ENCODE results near the gene ZNF487.
"Not testable (repeated sequence)": the region's sequence is repeated elsewhere in the genome, so short reads cannot be mapped to it uniquely, and the experiment has no call there.

ZNF487 gene

DNA sequence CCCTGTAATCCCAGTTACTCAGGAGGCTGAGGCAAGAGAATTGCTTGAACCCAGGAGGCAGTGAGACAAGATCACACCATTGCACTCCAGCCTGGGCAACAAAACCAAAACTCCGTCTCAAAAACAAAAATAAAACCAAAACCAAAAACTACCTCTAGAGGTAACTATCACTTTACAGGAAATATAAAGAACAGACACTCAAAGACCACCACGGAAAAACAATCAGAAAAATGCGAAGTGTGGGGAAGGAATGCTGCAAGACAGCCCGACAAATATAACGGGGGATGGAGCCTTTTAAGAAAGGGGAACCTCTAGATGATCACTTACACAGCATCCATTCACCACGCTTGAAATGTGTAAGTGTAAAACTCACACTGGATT is 32.2 kb upstream of the ZNF487 start:
- no peak for DNase-seq (ENCODE audit: low read depth)

DNA sequence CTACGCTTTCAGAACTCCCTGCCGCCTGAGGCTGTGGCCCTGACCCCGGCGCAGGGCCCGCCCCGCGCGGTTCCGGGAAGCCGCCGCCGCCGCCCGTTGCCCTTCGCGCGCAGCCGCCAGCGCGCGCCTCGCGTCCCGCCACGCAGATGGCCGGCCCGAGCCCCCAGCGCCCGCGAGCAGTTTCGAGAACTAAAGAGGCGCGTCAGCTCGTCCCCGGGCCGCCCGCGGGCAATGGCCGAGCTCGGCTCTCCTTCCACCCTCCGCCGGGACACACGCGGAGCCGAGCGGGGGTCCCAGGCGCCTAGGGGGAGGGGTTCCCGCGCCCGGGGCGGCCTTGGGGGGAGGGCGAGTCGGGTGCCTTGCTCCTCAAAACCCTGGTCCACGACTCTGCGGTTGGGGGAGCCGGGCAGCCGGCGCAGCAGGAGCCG is 29.7 kb upstream of the ZNF487 start:
- DNase-seq (ENCODE audit: low read depth), result no peak

DNA sequence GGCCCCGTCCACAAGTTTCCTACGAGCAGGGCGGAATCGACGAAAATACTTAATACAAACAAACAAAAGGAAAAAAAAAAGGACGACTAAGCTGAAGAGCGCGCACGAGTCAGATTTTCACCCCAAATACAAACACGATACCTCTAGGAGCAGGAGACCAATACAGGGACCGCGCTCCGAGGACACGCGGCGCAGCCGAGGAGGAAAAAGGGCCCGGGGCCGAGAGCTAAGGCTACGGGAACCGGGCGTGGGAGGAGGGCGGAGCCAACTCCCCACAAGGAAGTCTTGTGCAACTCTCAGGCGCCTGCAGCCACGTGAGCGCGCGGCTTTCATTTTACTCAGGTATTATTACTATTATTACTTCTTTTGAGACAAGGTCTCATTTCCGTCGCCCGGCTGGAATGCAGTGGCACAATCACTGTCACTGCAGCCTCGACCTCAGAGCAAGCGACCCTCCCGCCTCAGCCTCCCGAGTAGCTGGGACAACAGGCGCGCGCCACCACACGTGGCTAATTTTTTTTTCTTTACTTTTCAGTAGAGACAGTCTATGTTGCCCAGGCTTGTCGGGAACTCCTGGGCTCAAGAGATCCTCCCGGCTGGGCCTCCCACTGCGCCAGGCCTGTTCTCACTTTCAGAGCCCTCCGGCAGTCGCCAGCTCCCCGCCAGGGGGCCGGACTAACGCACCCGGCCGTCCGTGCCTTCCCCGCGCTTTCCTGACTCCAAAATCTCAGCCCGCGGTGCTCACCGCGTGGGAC is 29.2 kb upstream of the ZNF487 start:
- DNase-seq (ENCODE audit: low read depth), result peak; percentile 68

DNA sequence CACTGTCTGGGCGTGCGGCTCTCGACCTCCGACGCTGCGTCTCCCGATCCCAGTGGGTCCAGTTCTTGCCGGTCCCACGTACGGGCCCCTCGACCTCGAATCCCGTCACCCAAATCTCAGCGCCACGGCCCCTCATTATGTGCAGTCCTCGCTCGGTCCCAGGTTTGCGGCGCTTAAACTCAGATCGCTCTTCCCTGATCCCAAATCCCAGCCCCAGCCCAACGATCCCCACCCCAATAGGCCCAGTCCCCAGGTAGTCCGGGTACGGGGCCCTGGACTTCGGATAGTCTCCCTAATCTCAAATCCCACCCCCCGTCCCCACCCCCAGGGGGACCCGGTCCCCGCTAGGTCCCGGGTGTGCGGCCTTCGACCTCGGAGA is 28.6 kb upstream of the ZNF487 start:
- DNase-seq (ENCODE audit: low read depth), result no peak

DNA sequence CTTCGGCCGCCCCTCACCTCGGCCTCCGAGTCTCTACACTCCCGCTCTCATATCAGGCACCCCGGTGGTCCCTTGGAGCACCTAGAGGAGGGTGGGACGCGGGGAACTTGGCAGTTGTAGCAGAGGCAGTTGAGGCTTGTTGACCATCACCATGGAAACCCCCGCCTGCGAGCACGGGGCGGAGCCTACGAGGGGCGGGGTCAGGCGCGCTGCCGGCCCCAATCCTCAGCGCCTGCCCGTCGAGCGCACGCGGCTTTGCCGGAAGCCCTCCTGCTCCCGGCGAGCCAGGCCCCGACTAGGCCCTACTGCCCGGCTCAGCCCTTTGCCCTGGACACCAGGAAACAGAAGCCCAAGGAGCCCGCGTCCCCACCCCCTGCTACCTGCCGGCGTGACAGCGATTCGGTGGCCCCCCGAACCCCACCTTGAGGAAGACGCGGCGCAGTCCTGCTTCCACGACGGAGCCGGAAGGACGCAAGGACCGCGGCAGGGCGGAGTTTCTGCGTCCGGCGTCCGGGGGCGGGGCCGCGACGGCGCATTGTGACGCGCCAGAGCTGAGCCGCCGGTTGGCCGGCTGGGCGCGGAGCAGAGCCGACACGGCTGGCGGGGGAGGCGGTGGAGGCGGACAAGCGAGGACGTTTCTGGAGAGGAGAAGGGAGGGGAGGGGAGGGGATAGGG is 28.1 kb upstream of the ZNF487 start, which contains the start of gene HNRNPF:
Gene HNRNPF (minus strand): TSS at position 477 of the 675 bp plus-strand sequence. CDS start 21,302 bp downstream, outside the sequence.
- DNase-seq (ENCODE audit: low read depth), result peak; percentile 85

DNA sequence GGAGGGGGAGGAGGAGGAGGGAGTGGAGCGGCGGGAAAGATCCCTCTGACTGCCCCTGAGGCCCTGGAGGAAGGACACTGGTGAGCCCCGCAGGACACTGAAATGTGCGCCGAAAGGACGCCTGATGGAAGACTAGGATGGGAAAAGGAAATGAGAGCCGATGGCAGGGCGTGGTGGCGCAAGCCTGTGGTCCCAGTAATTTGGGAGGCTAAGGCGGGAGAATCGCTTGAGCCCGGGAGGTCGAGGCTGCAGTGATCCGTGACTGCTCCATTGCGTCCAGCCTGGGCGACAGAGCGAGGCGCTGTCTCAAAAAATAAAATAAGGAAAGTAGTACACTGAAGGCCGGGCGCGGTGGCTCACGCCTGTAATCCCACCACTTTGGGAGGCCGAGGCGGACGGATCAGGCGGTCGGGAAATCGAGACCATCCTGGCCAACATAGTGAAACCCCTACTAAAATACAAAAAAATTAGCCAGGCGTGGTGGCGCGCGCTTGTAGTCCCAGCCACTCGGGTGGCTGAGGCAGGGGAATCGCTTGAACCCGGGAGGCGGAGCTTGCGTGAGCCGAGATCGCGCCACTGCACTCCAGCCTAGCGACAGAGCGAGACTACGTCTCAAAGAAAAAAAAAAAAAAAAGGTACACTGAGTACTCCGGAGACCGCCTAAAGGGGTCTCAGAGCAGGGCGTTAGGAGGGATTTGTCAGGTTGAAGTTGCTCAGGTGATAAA is 27.4 kb upstream of the ZNF487 start:
- no peak for DNase-seq (ENCODE audit: low read depth)

DNA sequence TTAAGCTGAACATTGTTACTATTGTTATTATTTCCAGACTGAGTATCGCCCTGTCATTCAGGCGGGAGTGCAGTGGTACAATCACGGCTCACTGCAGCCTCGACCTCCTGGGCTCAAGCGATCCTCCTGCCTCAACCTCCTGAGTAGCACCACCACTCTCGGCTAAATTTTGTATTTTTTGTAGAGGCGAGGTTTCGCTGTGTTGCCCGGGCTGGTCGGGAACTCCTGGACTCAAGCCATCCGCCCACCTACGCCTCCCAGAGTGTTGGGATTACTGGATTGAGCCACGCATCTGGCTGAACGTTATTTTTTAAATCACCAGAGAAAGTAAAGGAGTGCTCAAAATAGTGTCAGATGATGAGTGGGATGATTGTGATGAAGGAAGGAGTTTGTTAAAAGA is 26.6 kb upstream of the ZNF487 start:
- DNase-seq (ENCODE audit: low read depth), result no peak

DNA sequence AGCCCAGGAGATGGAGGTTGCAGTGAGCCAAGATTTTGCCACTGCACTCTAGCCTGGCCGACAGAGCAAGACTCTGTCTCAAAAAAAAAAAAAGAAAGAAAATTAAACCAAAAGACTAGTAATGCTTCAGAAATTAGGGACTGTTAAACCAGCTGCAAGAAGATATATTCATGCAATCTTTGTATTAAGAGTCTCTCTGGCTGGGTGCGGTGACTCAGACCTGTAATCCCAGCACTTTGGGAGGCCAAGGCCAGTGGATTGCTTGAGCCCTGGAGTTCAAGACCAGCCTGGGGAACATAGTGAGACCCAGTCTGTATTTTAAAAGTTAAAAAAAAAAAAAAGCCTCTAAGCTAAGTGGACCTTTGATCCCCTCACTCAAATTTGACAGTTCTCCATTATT is 25.4 kb upstream of the ZNF487 start:
- DNase-seq (ENCODE audit: low read depth), result no peak

DNA sequence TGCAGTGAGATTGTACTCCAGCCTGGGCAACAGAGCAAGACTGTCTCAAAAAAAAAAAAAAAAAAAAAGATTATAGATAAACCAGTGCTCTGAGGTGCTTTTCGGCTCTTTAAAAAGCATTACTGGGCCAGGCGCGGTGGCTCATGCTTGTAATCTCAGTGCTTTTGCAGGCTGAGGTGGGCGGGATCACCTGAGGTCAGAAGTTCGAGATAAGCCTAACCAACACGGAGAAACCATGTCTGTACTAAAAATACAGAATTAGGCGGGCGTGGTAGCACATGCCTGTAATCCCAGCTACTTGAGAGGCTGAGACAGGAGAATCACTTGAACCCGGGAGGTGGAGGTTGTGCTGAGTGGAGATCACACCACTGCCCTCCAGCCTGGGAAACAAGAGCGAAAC is 21.4 kb upstream of the ZNF487 start:
- no peak for DNase-seq (ENCODE audit: low read depth)

DNA sequence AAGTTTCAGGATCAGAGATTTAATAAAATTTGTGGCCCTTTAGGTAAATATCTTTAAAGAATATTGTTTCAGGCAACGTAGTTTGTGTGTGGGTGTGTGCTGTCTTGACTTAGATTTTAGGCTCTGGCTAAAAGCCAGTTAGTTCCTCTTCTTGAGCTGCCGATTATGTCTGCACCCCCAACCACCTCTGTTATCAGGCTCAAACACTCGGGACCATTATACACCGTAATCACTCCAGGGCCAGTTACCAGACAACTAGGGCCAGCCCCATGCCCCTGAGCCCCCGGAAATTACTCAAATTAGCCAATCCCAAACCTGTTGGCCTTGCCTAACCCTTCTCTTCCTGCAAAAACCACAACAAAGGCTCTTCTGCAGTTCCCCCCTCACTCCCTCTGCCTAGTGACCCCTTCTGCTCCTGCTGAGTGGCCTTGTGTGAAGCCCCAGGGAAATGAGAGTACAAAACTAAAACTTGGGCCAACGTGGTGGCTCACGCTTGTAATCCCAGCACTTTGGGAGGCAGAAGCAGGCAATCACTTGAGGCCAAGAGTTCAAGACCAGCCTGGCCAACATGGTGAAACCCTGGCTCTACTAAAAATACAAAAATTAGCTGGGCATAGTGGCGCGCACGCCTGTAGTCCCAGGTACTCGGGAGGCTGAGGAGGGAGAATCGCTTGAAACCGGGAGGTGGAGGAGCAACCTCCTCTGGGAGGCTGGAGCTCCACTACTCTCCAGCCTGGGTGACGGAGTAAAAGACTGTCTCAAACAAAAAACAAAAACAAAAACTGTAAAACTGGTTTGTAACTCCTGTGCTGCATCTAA is 18.8 kb upstream of the ZNF487 start:
- DNase-seq (ENCODE audit: low read depth), result peak; percentile 99

DNA sequence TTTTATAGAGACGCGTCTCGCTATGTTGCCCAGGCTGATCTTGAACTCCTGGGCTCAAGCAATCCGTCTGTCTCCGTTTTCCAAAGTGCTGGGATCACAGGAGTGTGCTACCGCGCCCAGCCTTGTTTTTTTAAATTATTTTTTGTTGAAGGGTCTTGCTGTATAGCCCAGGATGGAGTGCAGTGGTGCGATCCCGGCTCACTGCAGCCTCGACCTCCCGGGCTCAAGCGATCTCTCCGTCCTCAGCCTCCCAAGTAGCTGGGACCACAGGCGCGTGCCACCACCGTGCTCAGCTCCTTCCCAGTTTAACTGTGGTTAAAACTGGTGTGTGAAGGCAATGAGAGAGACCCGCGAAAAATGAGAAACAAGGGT is 16.9 kb upstream of the ZNF487 start:
- DNase-seq (ENCODE audit: low read depth), result no peak

DNA sequence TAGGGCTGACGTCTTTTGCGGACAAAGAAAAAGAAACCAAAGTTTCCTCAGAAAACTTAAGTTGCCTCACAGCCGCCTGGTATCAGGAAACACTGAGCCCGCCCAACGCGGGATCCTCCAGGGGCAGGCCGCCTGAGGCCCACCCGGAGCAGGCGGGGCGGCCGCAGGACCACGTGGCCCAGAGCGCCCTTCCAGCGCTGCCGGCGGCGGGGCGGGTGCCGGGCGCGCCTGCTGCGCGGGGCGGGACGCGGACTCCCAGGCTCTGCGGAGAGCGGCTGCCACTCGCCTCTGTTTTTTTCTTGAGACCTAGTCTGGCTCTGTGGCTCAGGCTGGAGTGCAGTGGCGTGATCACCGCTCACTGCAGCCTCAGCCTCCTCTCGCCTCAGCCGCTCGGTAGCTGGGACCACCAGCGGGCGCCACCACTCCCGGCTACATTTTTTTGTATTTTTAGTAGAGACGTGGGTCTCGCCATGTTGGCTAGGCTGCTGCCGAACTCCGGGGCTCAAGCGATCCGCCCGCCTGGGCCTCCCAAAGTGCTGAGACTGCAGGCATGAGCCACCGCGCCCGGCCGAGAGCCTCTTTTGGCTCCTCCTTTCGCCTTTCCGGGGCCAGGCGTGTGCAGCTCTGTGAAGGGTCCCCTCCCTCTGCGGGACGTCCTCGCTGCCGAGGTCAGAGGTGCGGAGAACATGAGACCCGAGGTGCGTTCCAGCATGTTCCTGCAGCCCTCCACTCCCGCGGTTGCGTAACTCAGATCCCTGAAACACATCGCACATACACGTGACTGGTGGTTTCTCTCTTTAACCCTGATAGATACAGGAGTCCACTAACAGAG is 16.3 kb upstream of the ZNF487 start:
- DNase-seq (ENCODE audit: low read depth), result peak; percentile 62

DNA sequence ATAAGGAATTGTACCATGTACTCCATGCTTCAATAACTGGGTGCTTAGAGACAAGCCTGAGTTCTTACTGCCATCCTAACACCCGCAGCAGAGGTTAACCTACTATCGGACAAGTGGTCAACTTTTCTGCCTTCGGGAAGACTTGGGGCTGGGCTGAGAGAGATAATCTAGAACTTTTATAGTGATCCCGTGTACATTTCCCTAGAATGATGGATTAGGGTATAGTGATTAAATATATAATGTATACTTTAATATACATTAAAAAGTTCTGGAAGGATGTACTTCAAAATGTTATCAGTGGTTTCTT is 15.8 kb upstream of the ZNF487 start:
- no peak for DNase-seq (ENCODE audit: low read depth)

DNA sequence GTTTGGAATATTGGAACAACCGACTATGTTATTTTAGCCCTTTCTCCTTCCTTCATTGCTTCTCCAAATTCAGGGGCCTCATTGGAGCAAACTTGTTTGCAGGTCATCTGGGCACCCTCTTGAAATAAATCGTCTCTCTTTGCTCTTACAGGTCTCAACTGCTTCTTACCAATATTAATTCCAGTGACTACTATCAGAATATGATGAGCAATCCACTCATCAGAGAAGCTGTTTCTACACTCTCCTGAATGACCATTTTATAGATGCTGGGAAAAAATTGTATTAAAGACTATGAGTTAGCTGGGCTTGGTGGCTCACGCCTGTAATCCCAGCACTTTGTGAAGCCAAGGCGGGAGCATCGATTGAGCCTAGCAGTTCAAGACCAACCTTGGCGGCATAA is 15.4 kb upstream of the ZNF487 start:
- no peak for DNase-seq (ENCODE audit: low read depth)

DNA sequence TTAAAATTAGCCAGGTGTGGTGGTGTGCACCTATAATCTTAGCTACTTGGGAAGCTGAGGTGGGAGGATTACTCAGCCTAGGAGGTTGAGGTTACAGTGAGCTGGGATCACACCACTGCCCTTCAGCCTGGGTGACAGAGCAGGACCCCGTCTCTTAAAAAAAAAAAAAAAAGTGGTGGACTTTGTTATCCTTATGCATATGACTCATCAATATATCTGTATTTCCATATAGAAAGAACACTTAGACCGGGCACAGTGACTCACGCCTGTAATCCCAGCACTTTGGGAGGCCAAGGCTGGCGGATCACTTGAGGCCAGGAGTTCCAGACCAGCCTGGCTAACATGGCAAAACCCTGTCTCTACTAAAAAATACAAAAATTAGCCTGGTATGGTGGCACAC is 15.0 kb upstream of the ZNF487 start:
- DNase-seq (ENCODE audit: low read depth), result not testable (repeated sequence)

DNA sequence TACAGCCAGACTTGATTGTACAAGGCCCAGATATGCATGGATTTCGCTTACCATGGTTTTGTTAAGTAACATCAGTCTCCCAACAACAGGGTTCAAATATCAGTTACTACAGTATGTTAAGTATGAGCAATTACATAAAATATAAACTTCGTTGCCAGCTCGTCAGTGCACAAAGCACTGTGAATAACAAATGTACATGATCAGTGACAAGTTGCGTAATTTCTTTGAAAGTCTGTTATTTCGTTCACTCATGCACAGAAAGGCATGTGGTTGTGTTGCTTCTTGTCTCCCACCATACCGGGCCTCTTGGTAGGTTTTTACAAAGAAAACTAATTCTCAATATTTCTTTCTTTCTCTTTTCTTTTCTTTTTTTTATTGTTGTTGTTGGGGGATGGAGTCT is 12.5 kb upstream of the ZNF487 start:
- no peak for DNase-seq (ENCODE audit: low read depth)

DNA sequence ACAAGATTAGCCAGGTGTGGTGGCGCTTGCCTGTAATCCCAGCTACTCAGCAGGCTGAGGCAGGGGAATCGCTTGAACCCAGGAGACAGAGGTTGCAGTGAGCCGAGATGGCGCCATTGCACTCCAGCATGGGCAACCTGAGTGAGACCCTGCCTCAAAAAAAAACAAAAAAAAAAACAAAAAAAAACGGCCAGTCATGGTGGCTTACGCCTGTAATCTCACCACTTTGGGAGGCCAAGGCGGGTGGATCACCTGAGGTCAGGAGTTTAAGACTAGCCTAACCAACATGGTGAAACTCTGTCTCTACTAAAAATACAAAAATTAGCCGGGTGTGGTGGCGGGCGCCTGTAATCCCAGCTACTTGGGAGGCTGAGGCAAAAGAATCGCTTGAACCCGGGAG is 10.4 kb upstream of the ZNF487 start:
- not testable (repeated sequence) for DNase-seq (ENCODE audit: low read depth)

DNA sequence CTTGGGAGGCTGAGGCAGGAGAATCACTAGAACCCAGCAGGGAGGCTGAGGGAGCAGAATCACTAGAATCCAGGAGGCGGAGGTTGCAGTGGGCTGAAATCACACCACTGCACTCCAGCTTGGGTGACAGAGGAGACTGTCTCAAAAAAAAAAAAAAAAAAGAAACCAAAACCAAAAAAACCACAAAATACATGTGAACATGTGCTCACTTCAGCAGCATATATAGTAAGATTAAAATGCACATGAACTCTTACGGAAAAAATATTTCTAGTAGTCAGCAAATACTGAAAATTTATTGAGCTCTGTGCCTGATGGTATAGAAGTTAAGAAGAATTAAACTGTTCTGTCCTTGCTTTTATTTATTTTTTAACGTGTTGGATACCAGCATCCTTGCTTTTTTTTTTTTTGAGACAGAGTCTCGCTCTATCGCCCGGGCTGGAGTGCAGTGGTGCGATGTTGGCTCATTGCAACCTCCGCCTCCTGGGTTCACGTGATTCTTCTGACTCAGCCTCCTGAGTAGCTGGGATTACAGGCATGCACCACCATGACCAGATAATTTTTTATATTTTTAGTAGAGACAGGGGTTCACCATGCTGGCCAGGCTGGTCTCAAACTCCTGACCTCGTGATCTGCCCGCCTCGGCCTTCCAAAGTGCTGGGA is 9.6 kb upstream of the ZNF487 start:
- DNase-seq (ENCODE audit: low read depth), result no peak

DNA sequence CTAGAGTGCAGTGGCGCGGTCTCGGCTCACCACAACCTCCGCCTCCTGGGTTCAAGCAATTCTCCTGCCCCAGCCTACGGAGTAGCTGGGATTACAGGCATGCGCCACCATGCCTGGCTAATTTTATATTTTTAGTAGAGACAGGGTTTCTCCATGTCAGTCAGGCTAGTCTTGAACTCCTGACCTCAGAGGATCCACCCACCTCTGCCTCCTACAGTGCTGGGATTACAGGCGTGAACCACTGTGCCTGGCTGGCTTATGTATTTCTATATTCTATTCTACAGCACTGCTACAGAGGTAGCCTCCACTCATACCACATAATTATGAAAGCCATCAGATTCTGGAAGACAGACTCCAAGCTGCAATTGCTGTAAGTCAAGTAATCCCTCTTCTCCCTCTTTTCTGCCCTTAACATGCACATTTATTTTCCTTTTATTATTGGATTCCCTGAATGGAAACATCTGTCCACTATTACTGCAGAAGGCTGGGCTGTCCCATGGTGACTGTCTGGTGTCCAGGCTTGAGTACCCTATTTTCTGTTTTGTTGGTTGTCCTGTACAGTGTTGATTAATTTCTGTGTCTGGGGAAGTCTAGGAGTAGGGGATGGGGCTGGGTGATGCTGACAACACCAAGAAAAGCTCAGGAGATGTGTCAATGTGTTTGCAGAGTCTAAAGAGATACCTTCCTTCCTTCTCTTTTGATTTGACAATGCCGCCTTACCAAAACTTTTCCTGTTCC is 5.8 kb upstream of the ZNF487 start:
- DNase-seq (ENCODE audit: low read depth), result no peak

DNA sequence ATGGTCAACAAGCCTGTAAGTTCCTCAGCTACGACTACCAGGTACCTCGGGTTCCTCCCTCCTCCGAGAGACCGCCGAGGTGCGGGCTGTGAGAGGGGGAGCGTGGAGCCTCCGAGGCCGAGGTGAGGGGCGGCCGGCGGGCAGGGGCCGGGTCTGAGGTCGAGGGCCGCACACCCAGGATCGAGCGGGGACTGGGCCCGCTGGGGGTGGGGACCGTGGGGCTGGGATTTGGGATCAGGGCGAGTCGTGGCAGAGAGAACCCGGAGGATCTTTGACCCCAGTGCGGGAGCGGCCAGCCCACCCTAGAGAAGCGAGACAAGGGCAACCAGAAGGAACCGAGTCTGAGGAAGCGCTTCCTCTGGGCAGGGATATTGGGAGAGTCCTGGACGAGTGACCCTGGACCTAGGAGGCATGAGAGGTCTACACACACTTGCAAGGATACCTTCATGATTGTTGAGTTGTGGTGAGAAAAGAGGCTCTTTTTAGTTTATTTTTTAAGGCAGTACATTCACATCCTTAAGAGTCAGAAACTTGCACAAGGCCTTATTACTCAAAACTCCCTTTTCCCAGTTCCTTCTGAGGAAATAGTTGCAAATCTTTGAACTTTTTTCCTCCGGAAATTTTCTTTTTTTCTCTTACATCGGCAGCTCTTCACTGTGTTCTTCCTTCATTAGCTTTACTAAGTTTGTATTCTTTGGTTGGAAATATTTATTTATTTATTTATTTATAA is 395 bp downstream of the ZNF487 start:
- no peak for DNase-seq (ENCODE audit: low read depth)
